ENCODE measurements around the gene BEST4. TPM values are rescaled to one million over a fixed set of nuclear protein-coding genes. Genes with fewer than 3 reads are reported as not detected.
"Not testable (repeated sequence)": the region's sequence is repeated elsewhere in the genome, so short reads cannot be mapped to it uniquely, and the experiment has no call there.

Gene BEST4
- total RNA-seq, 1 donor from 2014 or later: not detected

- TF ChIP-seq, protein P1, sequence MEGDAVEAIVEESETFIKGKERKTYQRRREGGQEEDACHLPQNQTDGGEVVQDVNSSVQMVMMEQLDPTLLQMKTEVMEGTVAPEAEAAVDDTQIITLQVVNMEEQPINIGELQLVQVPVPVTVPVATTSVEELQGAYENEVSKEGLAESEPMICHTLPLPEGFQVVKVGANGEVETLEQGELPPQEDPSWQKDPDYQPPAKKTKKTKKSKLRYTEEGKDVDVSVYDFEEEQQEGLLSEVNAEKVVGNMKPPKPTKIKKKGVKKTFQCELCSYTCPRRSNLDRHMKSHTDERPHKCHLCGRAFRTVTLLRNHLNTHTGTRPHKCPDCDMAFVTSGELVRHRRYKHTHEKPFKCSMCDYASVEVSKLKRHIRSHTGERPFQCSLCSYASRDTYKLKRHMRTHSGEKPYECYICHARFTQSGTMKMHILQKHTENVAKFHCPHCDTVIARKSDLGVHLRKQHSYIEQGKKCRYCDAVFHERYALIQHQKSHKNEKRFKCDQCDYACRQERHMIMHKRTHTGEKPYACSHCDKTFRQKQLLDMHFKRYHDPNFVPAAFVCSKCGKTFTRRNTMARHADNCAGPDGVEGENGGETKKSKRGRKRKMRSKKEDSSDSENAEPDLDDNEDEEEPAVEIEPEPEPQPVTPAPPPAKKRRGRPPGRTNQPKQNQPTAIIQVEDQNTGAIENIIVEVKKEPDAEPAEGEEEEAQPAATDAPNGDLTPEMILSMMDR (IDR thresholded peaks at IDR 0.05): no peak
- no peak for DNase-seq (ENCODE audit: low spot score in 2 of 2)
- H3K36me3 ChIP-seq: peaks cover 4% of the 10 kb centered on the region in 2 donors
- peak overlapping the region; percentile 66 for H3K4me3 ChIP-seq
- intact Hi-C loops (cut with DNase I): no loop called here
- no peaks in the 10 kb centered on the region for H3K27me3 ChIP-seq
- peaks cover 0 to 20% of the 10 kb centered on the region in 2 donors for H3K4me1 ChIP-seq
- no peaks in the 10 kb centered on the region for H3K9me3 ChIP-seq
- peak overlapping the region; percentile 77 to 95 for H3K27ac ChIP-seq
These were observed 32.6 kb upstream of the BEST4 start for GRCh38 chr1:44820328-44821239.

- intact Hi-C loops (cut with DNase I): loop anchor here (1.0 to 2.0 kb wide), 2 partner anchors 11 to 19 kb away; partner anchors contain the start of genes BTBD19 and PLK3
- H3K4me3 ChIP-seq: peak overlapping the region; percentile 66
- peaks cover 11 to 12% of the 10 kb centered on the region in 2 donors for H3K36me3 ChIP-seq
- DNase-seq (ENCODE audit: low spot score in 2 of 2): peak in 1 of 2 donors; percentile 95
- peak overlapping the region; percentile 77 to 95 for H3K27ac ChIP-seq
- TF ChIP-seq, protein P1 (IDR thresholded peaks at IDR 0.05): peak in 1 of 3 experiments; percentile 16
- H3K9me3 ChIP-seq: no peaks in the 10 kb centered on the region
- peaks cover 0 to 20% of the 10 kb centered on the region in 2 donors for H3K4me1 ChIP-seq
- no peaks in the 10 kb centered on the region for H3K27me3 ChIP-seq
These were observed 31.8 kb upstream of the BEST4 start for GRCh38 chr1:44819608-44820327.

DNA sequence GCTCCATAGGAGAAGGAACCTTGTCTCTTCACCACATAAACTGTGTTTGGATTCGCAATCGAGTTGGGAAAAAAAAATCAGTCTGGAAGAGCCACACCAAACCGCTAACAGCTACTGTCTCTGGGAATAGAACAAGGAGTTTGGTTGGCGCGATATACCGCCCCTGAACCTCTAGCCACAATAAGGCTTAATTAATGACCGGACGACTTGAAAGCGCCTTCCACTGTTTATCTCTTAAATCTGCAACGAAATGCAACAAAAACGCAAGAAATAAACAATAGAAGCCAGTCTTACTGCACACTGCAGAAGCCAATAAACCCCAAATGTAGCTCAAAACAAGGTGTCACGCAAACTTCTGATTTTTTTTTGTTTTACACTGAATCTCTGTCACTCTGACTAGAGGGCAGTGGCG is 31.2 kb upstream of the BEST4 start:
- Histone ChIP-seq H3K36me3 (peaks cover 11 to 14% of the 10 kb centered on the region in 2 donors), H3K4me1 (peaks cover 0 to 20% of the 10 kb centered on the region in 2 donors), H3K9me3 (no peaks in the 10 kb centered on the region), H3K4me3 (peak overlapping the region; percentile 47 to 66), H3K27me3 (no peaks in the 10 kb centered on the region), H3K27ac (peak overlapping the region; percentile 77 to 95)
- intact Hi-C loops (cut with DNase I): loop anchor here (1.0 to 2.0 kb wide), 2 partner anchors 11 to 18 kb away; partner anchors contain the start of genes BTBD19 and PLK3
- DNase-seq (ENCODE audit: low spot score in 2 of 2): peak in 1 of 2 donors; percentile 61
- TF ChIP-seq, protein P1 (IDR thresholded peaks at IDR 0.05): no peak

GRCh38 chr1:44817771-44818495 is 30.0 kb upstream of the BEST4 start:
- peak in 1 of 2 donors; percentile 50 for DNase-seq (ENCODE audit: low spot score in 2 of 2)
- intact Hi-C loops (cut with DNase I): loop anchor here (2.0 kb wide), 1 partner anchor 17 kb away; the partner anchor contains the start of gene PLK3
- no peaks in the 10 kb centered on the region for H3K9me3 ChIP-seq
- peak overlapping the region; percentile 77 to 95 for H3K27ac ChIP-seq
- peaks cover 0 to 25% of the 10 kb centered on the region in 2 donors for H3K4me1 ChIP-seq
- no peaks in the 10 kb centered on the region for H3K27me3 ChIP-seq
- TF ChIP-seq, protein P1 (IDR thresholded peaks at IDR 0.05): no peak
- H3K36me3 ChIP-seq: peaks cover 13 to 24% of the 10 kb centered on the region in 2 donors
- no peak overlapping the region for H3K4me3 ChIP-seq

DNA sequence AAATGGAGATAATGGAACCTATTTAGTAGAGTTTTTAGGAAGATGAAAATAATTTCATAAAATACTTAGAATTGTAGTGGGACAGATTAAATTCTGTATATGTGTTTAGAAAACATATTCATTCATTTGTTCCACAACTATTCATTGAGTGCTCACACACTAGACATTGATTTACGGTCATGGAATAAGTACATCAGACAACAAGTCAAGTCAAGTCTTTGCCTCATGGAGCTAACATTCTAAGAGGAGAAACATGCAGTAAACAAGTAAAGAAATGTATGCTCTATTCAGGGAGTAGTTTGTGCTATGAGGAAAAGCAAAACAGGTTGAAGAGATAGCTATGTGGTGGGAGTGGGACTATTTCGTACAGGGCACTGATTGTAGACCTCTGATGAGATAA is 29.3 kb upstream of the BEST4 start:
- Histone ChIP-seq H3K27me3 (no peaks in the 10 kb centered on the region), H3K36me3 (peaks cover 15 to 25% of the 10 kb centered on the region in 2 donors), H3K4me3 (no peak overlapping the region), H3K27ac (no peak overlapping the region), H3K9me3 (no peaks in the 10 kb centered on the region), H3K4me1 (peaks cover 0 to 25% of the 10 kb centered on the region in 2 donors)
- no peak for DNase-seq (ENCODE audit: low spot score in 2 of 2)
- TF ChIP-seq, protein P1 (IDR thresholded peaks at IDR 0.05): no peak
- intact Hi-C loops (cut with DNase I): no loop called here

DNA sequence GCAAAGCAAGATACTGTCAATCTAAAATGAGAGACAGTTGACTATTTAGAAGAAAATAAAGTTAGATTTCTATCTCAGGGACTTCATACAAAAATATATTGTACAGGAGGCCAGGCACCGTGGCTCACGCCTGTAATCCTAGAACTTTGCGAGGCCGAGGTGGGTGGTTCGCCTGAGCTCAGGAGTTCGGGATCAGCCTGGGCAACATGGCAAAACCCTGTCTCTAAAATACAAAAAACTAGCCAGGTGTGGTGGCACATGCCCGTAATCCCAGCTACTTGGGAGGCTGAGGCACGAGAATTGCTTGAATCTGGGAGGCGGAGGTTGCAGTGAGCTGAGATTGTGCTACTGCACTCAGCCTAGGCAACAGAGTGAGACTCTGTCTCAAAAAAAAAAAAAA is 28.0 kb upstream of the BEST4 start:
- intact Hi-C loops (cut with DNase I): not testable (repeated sequence)
- peaks cover 15 to 25% of the 10 kb centered on the region in 2 donors for H3K36me3 ChIP-seq

More for the DNA sequence above, 28.0 kb upstream of the BEST4 start:
- not testable (repeated sequence) for H3K27ac ChIP-seq, H3K27me3 ChIP-seq, H3K9me3 ChIP-seq, H3K4me3 ChIP-seq
- DNase-seq (ENCODE audit: low spot score in 2 of 2): peak in 1 of 2 donors; percentile 56
- peaks cover 5 to 32% of the 10 kb centered on the region in 2 donors for H3K4me1 ChIP-seq
